GM18520 (cell line): ENCODE results near the gene PAFAH2.

Experiments used
- ATAC-seq: cut with Tn5 transposase; IDR thresholded peaks from one replicate; pipeline ENCODE4 v1.9.1; 2021; ENCODE audit not compliant: unreplicated experiment

Gene PAFAH2

GRCh38 chr1:25997828-25998761 lies at the start of gene PAFAH2:
Gene PAFAH2 (minus strand): TSS chr1:25998063. CDS start chr1:25990816, 7,247 bp downstream.
- peak; percentile 95 for ATAC-seq

DNA sequence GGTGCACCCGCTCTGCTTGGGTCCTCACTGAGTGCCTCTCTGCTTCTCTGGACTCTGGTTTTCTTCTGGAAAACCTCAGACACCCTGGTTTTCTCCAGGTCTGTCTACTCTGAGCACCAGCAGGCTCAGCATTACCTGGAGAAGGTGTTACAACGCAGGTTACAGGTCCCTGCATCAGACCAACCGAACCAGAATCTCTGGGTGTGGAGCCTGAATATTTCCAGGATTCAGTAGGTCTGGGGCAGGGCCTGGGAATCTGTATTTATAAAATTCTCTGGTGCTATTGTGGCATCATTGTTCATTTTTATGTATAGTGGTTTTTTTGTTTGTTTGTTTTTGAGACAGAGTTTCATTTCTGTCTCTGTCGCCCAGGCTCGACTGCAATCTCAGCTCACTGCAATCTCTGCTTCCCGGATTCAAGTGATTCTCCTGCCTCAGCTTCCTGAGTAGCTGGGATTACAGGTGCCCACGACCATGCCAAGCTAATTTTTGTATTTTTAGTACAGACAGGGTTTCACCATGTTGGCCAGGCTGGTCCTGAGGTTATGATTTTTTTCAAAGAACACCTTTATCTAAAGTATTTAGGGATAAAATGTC lies 49.5 kb upstream of the PAFAH2 start:
- no peak for ATAC-seq

DNA sequence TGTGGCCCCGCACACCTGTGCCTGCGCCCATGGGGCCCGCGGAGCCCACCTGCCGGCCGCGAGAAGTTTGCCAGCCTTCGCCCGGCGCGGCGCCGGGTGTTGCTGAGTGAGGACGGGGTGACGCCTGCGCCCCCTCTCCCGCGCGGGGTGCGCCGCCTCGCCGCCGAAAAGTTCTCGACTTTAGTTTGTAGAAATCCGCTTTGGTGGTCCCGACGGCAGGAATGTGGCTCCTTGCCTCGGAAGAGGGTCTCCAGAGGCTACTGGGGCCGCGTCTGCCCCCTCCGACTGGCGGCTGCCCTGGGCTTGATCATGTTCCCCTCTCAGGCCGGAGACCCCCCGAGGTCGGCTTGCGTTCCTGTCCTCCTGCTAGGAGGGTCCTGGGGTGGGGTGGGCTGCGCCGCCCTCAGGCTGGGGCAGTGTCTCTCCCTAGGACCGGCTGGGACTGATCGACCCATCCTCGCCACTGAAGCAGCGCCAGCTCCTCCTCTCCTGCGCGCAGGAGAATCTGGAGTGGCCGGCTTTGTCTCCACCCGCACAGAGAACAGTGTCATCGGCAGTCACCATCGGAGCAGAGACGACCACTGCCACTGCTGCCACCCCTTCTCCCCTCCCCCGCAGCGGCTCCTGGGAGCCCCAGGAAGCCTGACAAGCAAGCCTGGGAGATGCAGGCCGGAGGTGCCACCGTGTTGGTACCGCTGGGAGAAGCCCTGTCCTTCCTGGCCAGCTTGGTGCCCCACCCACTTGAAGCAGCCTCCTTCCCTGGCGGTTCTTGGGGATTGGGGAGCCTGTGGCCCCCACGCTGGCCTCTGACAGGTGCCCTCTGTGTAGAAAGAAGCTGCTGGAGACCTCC lies 48.6 kb upstream of the PAFAH2 start:
- no peak for ATAC-seq

DNA sequence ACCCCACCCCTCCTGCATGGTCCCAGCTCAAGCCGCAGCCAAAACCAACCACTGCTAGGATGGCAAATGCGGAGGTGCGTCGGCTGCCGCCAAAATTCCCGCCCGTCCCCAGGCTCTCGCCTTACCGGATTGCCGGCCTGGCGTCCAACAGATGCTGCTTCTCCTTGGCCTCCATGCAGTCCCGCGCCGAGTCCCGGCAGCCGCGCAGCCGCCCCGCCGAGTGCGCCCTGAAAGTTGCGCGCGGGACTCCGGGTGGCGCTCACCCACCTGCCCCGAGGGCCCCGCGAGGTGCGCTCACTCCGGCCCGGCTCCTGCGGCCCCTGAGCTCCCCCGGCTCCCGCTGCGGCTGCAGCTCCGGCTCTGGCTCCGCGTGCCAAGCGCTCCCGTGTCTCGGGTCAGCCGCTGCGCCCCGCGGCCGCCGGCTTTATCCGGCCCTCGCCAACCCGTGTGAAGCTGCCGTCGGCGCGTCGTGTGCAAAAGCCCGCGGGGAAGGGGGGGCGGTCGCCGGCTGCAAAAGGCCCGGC lies 47.9 kb upstream of the PAFAH2 start, which contains the start of gene SLC30A2:
Gene SLC30A2 (minus strand): TSS at position 397 of the 524 bp plus-strand sequence. CDS start 222 bp downstream, at position 175.
- ATAC-seq, result no peak

- no peak for ATAC-seq
Measured at GRCh38 chr1:26044971-26045721, 47.3 kb upstream of the PAFAH2 start.

GRCh38 chr1:26044414-26044813 lies 46.6 kb upstream of the PAFAH2 start:
- no peak for ATAC-seq

DNA sequence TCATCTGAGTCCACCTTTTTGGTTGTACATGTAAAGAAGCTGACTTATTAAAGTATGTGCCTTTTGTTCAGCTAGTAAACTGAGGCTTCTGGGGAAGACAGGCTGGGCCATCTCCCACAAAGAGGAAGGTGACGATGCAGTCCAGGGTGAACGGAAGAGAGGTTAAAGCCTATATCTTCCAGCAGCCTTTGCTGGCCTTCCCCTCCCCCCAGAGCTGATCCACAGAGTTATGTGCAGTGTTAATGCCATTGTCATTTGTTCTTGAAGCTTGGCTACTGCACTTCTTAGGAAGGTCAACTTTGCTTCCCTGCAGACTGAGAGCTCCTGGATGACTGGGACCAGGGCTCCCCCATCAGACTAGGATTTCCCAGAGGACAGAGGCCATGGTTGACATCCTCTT lies 45.9 kb upstream of the PAFAH2 start:
- no peak for ATAC-seq

GRCh38 chr1:26041978-26042377 lies 44.1 kb upstream of the PAFAH2 start:
- ATAC-seq, result no peak

DNA sequence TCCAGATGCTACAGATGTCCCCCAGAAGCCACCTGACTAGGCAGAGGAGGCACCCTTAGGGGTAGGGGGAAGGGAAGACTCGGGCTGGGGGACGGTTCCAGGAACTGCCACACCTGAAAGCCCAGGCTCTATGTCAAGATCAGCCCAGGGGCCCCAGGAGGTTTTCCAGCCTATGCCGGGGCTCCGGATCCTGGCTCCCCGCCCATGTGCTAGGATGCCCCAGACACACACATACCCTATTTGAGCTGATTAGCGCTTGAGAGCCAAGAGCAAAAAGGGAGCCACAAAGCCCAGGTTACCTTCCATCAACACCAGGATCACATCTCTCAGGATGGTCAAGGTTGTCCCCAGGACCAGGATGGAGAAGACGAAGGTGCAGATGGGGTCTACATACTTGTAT lies 43.5 kb upstream of the PAFAH2 start:
- no peak for ATAC-seq

- no peak for ATAC-seq
Measured at GRCh38 chr1:26038904-26039303, 41.0 kb upstream of the PAFAH2 start.

GRCh38 chr1:26038477-26038876 lies 40.6 kb upstream of the PAFAH2 start:
- ATAC-seq, result no peak

DNA sequence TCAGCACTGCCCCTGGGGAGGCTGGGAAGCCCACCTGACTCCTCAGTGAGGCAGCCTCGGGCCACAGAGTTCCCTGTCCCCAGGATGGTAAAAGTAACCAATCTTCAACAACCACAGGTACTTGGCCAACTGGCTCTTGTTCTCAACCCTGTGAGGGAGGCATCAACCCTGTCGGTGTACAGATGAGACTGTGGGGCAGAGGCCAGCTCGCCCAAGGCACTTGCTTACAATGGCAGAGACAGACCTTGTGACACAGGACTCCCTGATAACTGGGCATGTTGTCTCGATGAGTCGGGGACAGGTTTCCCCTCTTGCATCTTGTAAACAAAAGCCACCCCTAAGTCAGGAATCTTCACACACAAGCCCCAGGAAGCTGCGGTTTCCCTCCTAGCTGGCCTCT lies 40.0 kb upstream of the PAFAH2 start:
- ATAC-seq, result no peak

DNA sequence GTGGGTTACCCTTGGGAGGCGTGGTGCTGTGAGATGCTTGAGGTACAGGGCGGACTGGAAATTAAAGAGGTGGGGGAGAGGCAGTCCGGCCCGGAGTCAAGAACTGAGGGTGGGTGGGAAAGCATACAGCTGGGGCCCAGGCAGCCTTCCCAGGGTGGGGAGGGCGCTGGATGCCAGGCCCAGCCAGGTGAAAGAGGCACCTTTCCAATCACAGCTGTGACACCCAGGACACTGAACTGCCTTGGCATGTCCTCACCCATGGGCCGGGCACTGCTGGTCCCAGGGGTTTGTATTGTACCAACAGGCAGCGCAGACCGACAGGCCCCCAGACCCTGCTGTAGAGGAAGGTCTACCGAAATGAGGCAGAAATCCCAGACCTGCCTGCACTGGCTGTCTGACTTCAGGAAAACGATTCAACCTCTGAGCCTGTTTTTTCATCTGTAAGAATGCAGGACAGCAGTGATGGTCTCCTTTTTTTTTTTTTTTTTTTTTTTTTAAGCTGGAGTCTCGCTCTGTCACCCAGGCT lies 39.0 kb upstream of the PAFAH2 start:
- ATAC-seq, result no peak

DNA sequence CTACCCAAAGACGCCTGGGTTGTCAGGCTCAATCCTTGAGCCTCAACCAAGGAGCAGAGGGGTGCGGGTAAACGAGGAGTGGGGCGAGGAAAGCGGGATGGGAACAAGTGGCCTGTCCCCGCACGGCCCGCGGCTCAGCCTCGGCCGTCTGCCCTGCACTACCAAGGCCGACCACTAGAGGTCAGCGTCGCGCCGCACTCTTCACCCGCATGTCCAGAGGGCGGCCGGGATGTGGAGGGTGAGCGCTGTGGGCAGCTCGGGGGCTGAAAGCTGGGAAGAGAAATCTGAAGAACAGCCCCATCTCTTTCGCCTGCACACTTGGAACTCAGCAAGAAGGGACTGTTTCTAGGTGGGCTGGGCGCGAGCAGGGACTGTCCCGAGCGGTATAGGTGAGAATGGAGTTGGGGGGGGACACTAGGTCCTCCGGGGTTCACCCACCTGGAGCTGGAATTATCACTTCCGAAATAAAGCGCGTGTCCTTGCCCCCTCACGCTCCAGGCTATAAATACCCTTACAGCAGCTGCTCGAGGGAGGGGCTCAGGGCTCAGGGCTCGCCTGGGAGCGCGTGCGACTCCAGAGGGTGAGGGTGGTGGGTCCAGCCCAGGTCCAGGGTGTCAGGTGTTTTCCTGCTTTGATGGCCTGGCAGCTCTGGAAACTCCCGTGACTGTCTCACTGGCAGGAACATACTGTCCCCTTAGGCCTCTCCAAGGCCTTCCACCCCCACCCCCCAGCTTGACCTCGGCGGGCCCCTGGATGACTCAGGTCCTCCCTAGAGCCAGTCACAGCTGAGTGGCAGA lies 38.3 kb upstream of the PAFAH2 start:
- no peak for ATAC-seq

DNA sequence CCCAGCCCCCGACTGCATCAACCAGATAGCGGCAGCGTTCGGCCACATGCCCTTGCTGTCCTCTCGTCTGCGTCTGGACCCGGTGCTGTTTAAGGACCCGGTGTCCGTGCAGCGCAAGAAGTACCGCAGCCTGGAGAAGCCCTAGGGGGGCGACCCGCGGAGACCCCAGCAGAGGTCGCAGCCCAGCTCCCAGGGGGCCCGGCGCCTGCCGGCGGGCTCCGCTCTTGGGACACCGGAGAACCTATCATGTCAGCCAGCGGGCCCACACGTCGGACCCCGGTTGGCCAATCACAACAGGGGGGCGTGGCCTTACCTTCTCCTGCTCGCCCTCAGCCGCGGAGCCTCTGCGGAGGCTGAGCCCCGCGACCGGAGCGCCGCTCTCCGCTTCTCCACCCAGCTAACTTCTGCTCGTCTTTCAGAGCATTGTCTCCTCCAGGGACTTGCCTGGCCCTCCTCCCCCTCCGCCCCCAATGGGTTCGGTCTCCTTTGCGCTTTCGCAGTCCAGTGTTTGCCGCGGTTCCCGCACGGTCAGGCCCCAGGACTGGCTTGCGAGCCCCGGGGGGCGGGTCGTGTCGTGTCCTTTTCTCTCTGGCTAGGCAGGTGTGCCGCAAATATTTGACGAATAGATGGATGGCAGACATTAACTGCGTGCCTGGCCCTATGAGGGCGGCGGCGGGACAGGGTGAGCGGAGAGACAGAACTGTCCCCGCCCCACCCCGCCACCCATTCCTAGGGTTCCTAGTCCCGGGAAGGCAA lies 37.5 kb upstream of the PAFAH2 start:
- no peak for ATAC-seq

- ATAC-seq, result no peak
Measured at GRCh38 chr1:26034504-26035202, 36.8 kb upstream of the PAFAH2 start.

- no peak for ATAC-seq
Measured at GRCh38 chr1:26032656-26033357, 34.9 kb upstream of the PAFAH2 start.
